Heart left ventricle (tissue), 16 donors: Measurements from ENCODE around the gene CCT5. TPM values are rescaled to one million over a fixed set of nuclear protein-coding genes. Genes with fewer than 3 reads are reported as not detected.

Experiments
- ATAC-seq, 4 donors: fragments of 200-7000 bp; cut with Tn5 transposase; one replicate each; pipeline ENCODE4 v1.9.1; 2020 to 2022; ENCODE audit warnings: moderate library complexity in 4 of 4, mild to moderate bottlenecking in 3 of 4, moderate number of reproducible peaks in 1 of 4
- DNase-seq, 5 donors: peaks; one replicate each; pipeline ENCODE4 v3.0.0-alpha.2; 2020
- H3K27ac ChIP-seq, 12 donors: fragments of 200-600 bp; sonication (generic) in 4 of 12; one replicate each; pipeline versions ENCODE4 v1.5.0 to v1.8.0; 2016 to 2022; ENCODE audit warnings: mild to moderate bottlenecking in 2 of 12
- H3K27me3 ChIP-seq, 9 donors: fragments of 200-600 bp; sonication (generic) in 2 of 9; one replicate each; pipeline versions ENCODE4 v1.5.1 to v1.8.0; 2016 to 2022; ENCODE audit warnings: mild to moderate bottlenecking in 3 of 9
- H3K36me3 ChIP-seq, 9 donors: fragments of 200-600 bp; sonication (generic) in 2 of 9; one replicate each; pipeline versions ENCODE4 v1.5.0 to v1.8.0; 2018 to 2022; ENCODE audit warnings: mild to moderate bottlenecking in 2 of 9
- H3K4me1 ChIP-seq, 12 donors: fragments of 200-600 bp; sonication (generic) in 4 of 12; one replicate each; pipeline versions ENCODE4 v1.5.0 to v1.8.0; 2016 to 2022; ENCODE audit warnings: mild to moderate bottlenecking in 3 of 12
- H3K4me3 ChIP-seq, 12 donors: fragments of 200-600 bp; sonication (generic) in 4 of 12; one replicate each; pipeline versions ENCODE4 v1.5.0 to v1.8.0; 2017 to 2022; ENCODE audit warnings: mild to moderate bottlenecking in 9 of 12, moderate library complexity in 4 of 12
- H3K9me3 ChIP-seq, 12 donors: fragments of 200-600 bp; sonication (generic) in 4 of 12; one replicate each; pipeline versions ENCODE4 v1.5.0 to v1.8.0; 2016 to 2022; ENCODE audit warnings: mild to moderate bottlenecking in 1 of 12
- POLR2A ChIP-seq, 2 donors: fragments of 450-650 bp; IDR thresholded peaks; one replicate each; pipeline ENCODE4 v1.6.1; 2017; ENCODE audit warnings: antibody characterized with exemption in 2 of 2, mild to moderate bottlenecking in 2 of 2, moderate library complexity in 2 of 2
- WGBS, 4 donors: extraction: QIAGEN DNeasy Blood & Tissue Kit in 2 of 4; methylation state at CpG; one replicate each; pipeline versions ENCODE4 v1.1.5 to v1.1.7; 2013 to 2018; 5-methylcytosine and 5-hydroxymethylcytosine counted together
- intact Hi-C, 10 donors: fragments of 100-400 bp; cut with DNase I; formaldehyde crosslinking; loops; one replicate each; pipeline versions ENCODE4 v1.11.1 to v1.14.2; 2022
- polyA plus RNA-seq, 2 donors: library from polyadenylated mRNA; stranded (reverse); fragments of 200-250 nt; gene quantifications; one replicate each; pipeline ENCODE4 v1.2.3, GENCODE V29; 2013
- total RNA-seq, 9 donors: library from RNA; depleted of rRNA in 2 of 9; stranded (reverse); fragments of >200 nt in 2 of 9; fragmentation: NEBNext Ultra II Directional in 3 of 9; extraction: Animal tissue kit (Norgen Biotek cat#: 25700) in 3 of 9; gene quantifications; one replicate each; pipeline versions ENCODE4 v1.1.0 to v1.2.4, GENCODE V29; 2016 to 2023
- TF ChIP-seq, protein P1 (sequence below), 12 donors: fragments of 200-600 bp; sonication (generic) in 4 of 12; IDR thresholded peaks; one replicate each; pipeline versions ENCODE4 v1.5.0 to v1.8.0; 2018 to 2022; ENCODE audit warnings: antibody characterized with exemption in 12 of 12, mild to moderate bottlenecking in 5 of 12
- donor health status: ischemic (EF 13 %, LVEDD 7.1; RV severe dilation, severe dysfunction).
- donor health status: healthy with polysubstance abuse.
- donor health status: DM: no; HTN: yes; CAD: no.
- donor health status: DM: no; HTN: no; CAD: no.
- donor health status: ischemic (EF 25% LVEDD 6.9; RV normal size, moderate dysfunction).
- donor health status: ischemic (EF 25% LVEDD 5.7; RV mildly dilated, moderate dysfunction).
- donor health status: healthy.
- donor health status: DM: yes; HTN: yes; CAD: no.
- donor health status: ischemic (EF 35%, LVEDD 5.7; RV mildly dilated, moderate dysfunction).
- donor health status: nonischemic (EF 11% LVEDD 7.7; RV severe dilation, severe dysfunction).
- donor health status: DM: yes; HTN: yes; CAD: no.
- donor health status: PGD.
- donor health status: ischemic (EF 29% LVEDD 5.4; RV normal size, mild dysfunction).
- donor health status: nonischemic (EF 23%, LVEDD 6.1; RV moderate dilation, normal function).

The CCT5 gene
- total and polyA plus RNA-seq, 11 donors, result 73.1 to 318 (median 108) TPM

DNA sequence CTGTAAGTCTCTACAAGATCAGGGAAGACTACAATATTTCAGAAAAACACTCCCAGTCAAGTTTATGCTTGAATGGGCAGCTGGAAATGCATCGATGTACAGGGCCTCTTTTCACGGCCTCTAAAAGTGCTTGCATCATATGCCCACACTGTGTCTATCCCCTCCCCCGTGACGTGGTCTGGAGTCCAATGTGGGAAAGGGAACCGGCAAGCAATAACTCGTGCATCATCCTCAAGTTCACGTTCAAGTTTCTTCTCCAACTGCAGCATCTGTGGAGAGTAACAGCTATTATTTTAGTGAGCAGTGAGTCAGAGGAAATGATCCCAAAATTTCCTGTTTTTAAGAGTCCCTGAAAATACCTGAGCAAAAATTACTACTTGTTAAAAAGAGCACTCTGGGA is 22.7 kb upstream of the CCT5 start:
- DNase-seq (no peak), ATAC-seq (no peak)
- 69 to 88% (median 83%) methylated on average over 7 of the region's 7 CpGs for WGBS, 4 donors
- H3K36me3 ChIP-seq, result peaks cover 0 to 22% (median 7%) of the 10 kb centered on the region in 9 donors
- TF ChIP-seq, protein P1, sequence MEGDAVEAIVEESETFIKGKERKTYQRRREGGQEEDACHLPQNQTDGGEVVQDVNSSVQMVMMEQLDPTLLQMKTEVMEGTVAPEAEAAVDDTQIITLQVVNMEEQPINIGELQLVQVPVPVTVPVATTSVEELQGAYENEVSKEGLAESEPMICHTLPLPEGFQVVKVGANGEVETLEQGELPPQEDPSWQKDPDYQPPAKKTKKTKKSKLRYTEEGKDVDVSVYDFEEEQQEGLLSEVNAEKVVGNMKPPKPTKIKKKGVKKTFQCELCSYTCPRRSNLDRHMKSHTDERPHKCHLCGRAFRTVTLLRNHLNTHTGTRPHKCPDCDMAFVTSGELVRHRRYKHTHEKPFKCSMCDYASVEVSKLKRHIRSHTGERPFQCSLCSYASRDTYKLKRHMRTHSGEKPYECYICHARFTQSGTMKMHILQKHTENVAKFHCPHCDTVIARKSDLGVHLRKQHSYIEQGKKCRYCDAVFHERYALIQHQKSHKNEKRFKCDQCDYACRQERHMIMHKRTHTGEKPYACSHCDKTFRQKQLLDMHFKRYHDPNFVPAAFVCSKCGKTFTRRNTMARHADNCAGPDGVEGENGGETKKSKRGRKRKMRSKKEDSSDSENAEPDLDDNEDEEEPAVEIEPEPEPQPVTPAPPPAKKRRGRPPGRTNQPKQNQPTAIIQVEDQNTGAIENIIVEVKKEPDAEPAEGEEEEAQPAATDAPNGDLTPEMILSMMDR (IDR thresholded peaks at IDR 0.05), result no peak
- no peak for TF ChIP-seq POLR2A (IDR thresholded peaks at IDR 0.05)
- H3K4me3 ChIP-seq, result no peak overlapping the region
- no peaks in the 10 kb centered on the region for H3K27me3 ChIP-seq
- H3K27ac ChIP-seq, result no peak overlapping the region
- no peaks in the 10 kb centered on the region for H3K4me1 ChIP-seq
- intact Hi-C loops, result no loop called here
- H3K9me3 ChIP-seq, result peaks cover 0 to 15% (median 0%) of the 10 kb centered on the region in 12 donors

DNA sequence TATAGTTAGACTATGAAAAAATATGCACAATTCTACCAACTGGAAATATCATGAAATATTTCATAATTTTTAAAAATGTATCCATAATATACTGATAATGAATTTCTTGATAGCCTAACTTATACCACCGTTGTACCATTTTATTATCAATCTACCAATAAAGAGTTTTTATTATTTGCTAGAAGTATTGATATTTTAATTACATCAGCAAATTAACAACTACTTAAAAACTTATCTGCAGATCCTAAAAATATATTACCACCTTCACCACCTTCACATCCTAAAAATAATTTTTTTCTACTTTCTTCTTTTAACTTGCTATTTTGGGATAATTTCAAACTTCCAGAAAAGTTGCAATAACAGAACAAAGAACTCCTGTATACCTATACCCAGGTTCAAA is 21.8 kb upstream of the CCT5 start:
- WGBS, 4 donors, result 96 to 98% (median 97%) methylated on average over 1 of the region's 1 CpG

DNA sequence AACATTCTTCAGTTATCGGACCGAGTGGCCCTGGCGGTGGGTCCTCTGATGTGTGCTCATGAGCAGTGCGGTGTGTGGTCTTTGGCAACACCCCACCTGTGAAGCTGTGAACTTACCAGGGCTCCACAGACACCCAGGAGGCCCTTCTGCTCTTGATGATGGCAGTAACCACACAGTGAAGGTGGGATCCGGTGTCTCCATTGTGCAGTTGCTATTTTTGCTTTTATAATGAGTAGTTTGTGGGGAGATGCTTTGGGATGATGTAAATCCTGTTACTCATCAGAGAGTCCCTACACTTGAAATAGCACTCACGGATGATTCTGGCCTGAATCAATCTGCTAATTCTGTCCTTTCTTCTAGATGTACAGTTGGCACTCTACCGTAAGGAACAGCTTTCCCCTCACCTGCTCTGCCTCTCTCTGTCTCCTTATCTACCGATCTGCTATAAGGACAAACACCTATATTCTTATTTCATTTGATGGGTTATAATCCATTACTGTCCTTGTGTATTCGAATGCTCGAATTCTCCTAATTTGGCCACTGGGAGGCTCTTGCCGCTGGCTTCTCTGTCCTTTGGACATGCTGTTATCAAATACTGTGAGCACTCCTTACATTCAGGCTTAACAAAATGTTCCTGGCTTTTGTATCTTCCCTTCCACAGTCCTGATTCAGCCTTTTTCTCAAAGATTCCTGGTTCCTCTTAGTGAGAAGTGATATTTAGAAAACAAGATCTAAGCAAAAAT is 20.6 kb upstream of the CCT5 start:
- intact Hi-C loops, result loop anchor here in 1 of 10 donors (10.0 kb wide), 1 partner anchor 1475 kb away; no protein-coding TSS in a partner anchor
- no peak for DNase-seq
- Histone ChIP-seq H3K4me1 (no peaks in the 10 kb centered on the region), H3K27ac (no peak overlapping the region), H3K36me3 (peaks cover 0 to 35% (median 15%) of the 10 kb centered on the region in 9 donors), H3K4me3 (no peak overlapping the region), H3K9me3 (peaks cover 0 to 8% (median 0%) of the 10 kb centered on the region in 12 donors), H3K27me3 (no peaks in the 10 kb centered on the region)
- WGBS, 4 donors, result 83 to 87% (median 85%) methylated on average over 11 of the region's 11 CpGs
- TF ChIP-seq POLR2A (IDR thresholded peaks at IDR 0.05), result no peak
- TF ChIP-seq, protein P1 (IDR thresholded peaks at IDR 0.05), result no peak
- no peak for ATAC-seq

More for the DNA sequence above, 21.8 kb upstream of the CCT5 start:
- H3K9me3 ChIP-seq, result peaks cover 0 to 15% (median 0%) of the 10 kb centered on the region in 12 donors
- intact Hi-C loops, result no loop called here
- H3K4me3 ChIP-seq, result no peak overlapping the region
- no peaks in the 10 kb centered on the region for H3K4me1 ChIP-seq
- DNase-seq (no peak), ATAC-seq (no peak)
- TF ChIP-seq, protein P1 (IDR thresholded peaks at IDR 0.05), result no peak
- no peak for TF ChIP-seq POLR2A (IDR thresholded peaks at IDR 0.05)
- no peak overlapping the region for H3K27ac ChIP-seq
- no peaks in the 10 kb centered on the region for H3K27me3 ChIP-seq
- peaks cover 0 to 24% (median 13%) of the 10 kb centered on the region in 9 donors for H3K36me3 ChIP-seq

DNA sequence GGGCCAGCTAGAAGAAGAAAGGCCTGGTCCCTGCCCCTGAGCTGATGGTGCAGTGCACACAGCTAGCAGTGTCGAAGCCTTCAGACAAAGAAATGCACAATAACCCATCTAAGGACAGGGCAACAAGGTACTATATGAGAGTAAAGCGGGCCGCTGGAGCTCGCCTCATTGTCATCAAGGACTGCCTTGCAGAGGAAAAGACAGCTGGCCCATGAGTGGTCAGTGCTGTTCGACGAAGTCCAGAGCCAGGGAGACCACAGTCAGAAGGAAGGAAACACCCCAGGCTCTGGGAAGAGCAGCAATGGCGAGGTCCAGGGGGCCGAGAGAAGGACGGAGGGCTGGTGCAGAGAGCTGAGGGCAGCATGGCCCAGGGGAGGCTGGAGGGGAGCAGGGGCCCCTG is 17.7 kb upstream of the CCT5 start:
- Histone ChIP-seq H3K27me3 (no peaks in the 10 kb centered on the region), H3K4me3 (no peak overlapping the region), H3K27ac (no peak overlapping the region), H3K9me3 (no peaks in the 10 kb centered on the region), H3K36me3 (peaks cover 0 to 58% (median 32%) of the 10 kb centered on the region in 9 donors), H3K4me1 (no peaks in the 10 kb centered on the region)
- intact Hi-C loops, result loop anchor here in 1 of 10 donors (10.0 kb wide), 1 partner anchor 1478 kb away; no protein-coding TSS in a partner anchor
- no peak for ATAC-seq
- TF ChIP-seq POLR2A (IDR thresholded peaks at IDR 0.05), result no peak
- TF ChIP-seq, protein P1 (IDR thresholded peaks at IDR 0.05), result no peak
- 96 to 97% (median 97%) methylated on average over 9 of the region's 9 CpGs for WGBS, 4 donors
- DNase-seq, result no peak
